Prostate gland (tissue), 2 donors: ENCODE results near the gene SPATA7. TPM values are rescaled to one million over a fixed set of nuclear protein-coding genes. Genes with fewer than 3 reads are reported as not detected.

ENCODE experiments used
- DNase-seq: peaks from one replicate; pipeline ENCODE4 v3.0.0-alpha.2; 2019; ENCODE audit warnings: low spot score
- H3K27ac ChIP-seq, 2 donors: fragments of 200-600 bp; sonication (generic); 2 replicates each; pipeline ENCODE4 v1.5.1; 2017 to 2019
- H3K27me3 ChIP-seq: fragments of 200-600 bp; sonication (generic); replicated peaks from 2 replicates; pipeline ENCODE4 v1.5.1; 2019; ENCODE audit not compliant: insufficient read depth
- H3K36me3 ChIP-seq, 2 donors: fragments of 200-600 bp; sonication (generic); 1 replicate in 1 of 2; 2 replicates in 1 of 2; pipeline versions ENCODE4 v1.5.1 to v1.8.1; 2017 to 2019
- H3K4me1 ChIP-seq: fragments of 200-600 bp; sonication (generic); replicated peaks from 2 replicates; pipeline ENCODE4 v1.5.1; 2019
- H3K4me3 ChIP-seq, 2 donors: fragments of 200-600 bp; sonication (generic); 2 replicates each; pipeline ENCODE4 v1.5.1; 2017 to 2019
- H3K9me3 ChIP-seq: fragments of 200-600 bp; sonication (generic); 2 replicates; pipeline ENCODE4 v1.5.1; 2017
- CTCF ChIP-seq, 4 experiments: fragments of 200-600 bp in 2 of 4; fragments of 450-650 bp in 2 of 4; sonication (generic) in 2 of 4; IDR thresholded peaks; 1 replicate in 3 of 4; 2 replicates in 1 of 4; pipeline ENCODE4 v1.5.1; 2016 to 2019; ENCODE audit warnings: antibody characterized with exemption in 4 of 4, mild to moderate bottlenecking in 2 of 4, moderate library complexity in 2 of 4
- POLR2A ChIP-seq: fragments of 450-650 bp; IDR thresholded peaks from one replicate; pipeline ENCODE4 v1.6.1; 2016; ENCODE audit warnings: antibody characterized with exemption, mild to moderate bottlenecking
- POLR2AphosphoS5 ChIP-seq: sonication (generic); formaldehyde crosslinking; IDR thresholded peaks from one replicate; pipeline ENCODE4 v1.6.1; 2017; ENCODE audit warnings: antibody characterized with exemption
- WGBS: methylation state at CpG from one replicate; pipeline ENCODE4 v1.1.5; 2018; 5-methylcytosine and 5-hydroxymethylcytosine counted together
- intact Hi-C: fragments of 100-400 bp; cut with DNase I; formaldehyde crosslinking; loops from one replicate; pipeline ENCODE4 v1.14.2; 2022
- total RNA-seq, 2 donors: library from RNA; depleted of rRNA; stranded (reverse); fragments of >200 nt; gene quantifications; one replicate each; pipeline ENCODE4 v1.1.0, GENCODE V29; 2016

SPATA7 gene
- total RNA-seq, 2 donors from 2014 or later, result 13.1 to 21.4 TPM

DNA sequence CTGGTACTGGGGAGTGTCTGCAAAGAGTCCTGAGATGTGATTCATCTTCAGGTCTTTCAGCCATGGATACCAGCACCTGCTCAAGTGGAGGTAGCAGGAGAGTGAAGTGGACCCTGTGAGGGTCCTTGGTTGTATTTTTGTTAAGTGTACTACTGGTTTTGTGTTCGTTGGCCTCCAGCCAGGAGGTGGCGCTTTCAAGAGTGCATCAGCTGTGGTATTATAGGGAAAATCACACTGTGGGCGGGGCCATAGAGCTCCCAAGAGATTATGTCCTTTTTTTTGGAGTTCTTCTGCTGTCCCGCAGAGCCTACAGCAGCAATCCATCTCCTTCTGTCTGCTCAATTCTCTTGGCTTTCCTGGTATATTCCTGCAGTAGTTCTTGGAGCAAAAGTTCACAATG is 66.8 kb downstream of the SPATA7 start:
- DNase-seq, result no peak
- Histone ChIP-seq H3K4me3 (no peak overlapping the region), H3K36me3 (no peaks in the 10 kb centered on the region), H3K9me3 (no peaks in the 10 kb centered on the region), H3K27ac (no peak overlapping the region), H3K4me1 (no peaks in the 10 kb centered on the region), H3K27me3 (no peaks in the 10 kb centered on the region)
- no peak for TF ChIP-seq CTCF (IDR thresholded peaks at IDR 0.05)
- no peak for TF ChIP-seq POLR2A
- no peak for TF ChIP-seq POLR2AphosphoS5
- intact Hi-C loops, result no loop called here
- WGBS, result 99% methylated on average over 4 of the region's 4 CpGs

DNA sequence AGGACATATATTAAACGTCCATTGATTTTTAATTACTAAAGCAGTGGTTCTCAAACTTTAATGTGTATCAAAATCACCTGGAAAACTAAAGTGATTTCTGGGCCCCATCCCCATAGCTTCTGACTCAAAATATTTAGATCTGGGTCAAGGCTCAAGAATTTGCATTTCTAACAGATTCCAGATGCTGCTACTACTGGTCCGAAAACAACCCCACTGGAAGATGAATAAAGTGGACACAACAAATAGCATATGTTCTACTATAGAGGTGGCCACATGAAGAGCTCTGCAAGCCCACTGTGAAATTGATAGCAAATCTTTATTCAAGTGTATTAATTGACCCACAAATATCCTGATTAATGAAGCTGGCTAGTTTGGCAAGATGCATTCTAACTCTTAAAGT is 69.4 kb downstream of the SPATA7 start:
- no peak for DNase-seq
- no peak for TF ChIP-seq POLR2A
- TF ChIP-seq CTCF (IDR thresholded peaks at IDR 0.05), result no peak
- no peak for TF ChIP-seq POLR2AphosphoS5
- H3K36me3 ChIP-seq, result no peaks in the 10 kb centered on the region
- no peaks in the 10 kb centered on the region for H3K4me1 ChIP-seq
- no peak overlapping the region for H3K27ac ChIP-seq
- 91% methylated on average over 2 of the region's 2 CpGs for WGBS
- no peak overlapping the region for H3K4me3 ChIP-seq
- intact Hi-C loops, result no loop called here
- no peaks in the 10 kb centered on the region for H3K9me3 ChIP-seq
- H3K27me3 ChIP-seq, result no peaks in the 10 kb centered on the region

DNA sequence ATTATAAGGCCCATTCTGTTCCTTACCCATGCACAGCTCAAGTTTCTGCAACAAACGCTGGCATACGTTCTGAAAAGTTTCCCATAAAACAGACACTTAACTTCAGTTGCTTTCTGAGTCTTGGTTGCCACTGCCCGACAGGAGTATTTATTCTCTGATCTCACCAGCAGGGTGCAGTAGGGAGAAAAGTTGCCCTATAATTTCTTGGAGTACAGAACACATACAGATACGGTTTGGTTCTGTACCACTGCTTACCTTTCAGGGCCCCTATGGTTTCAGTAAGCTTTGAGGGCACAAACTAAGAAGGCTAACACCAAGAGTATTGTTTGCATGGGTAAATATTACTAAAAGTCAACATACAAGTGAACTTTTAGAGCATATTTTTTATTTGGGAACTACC is 77.9 kb downstream of the SPATA7 start:
- H3K27me3 ChIP-seq, result no peaks in the 10 kb centered on the region
- 60% methylated on average over 4 of the region's 4 CpGs for WGBS
- intact Hi-C loops, result no loop called here
- H3K27ac ChIP-seq, result no peak overlapping the region
- TF ChIP-seq POLR2AphosphoS5 (no peak), CTCF (IDR thresholded peaks at IDR 0.05) (peak in 2 of 4 experiments; percentile 28 to 31)
- no peaks in the 10 kb centered on the region for H3K9me3 ChIP-seq
- H3K4me3 ChIP-seq, result no peak overlapping the region
- no peaks in the 10 kb centered on the region for H3K36me3 ChIP-seq
- H3K4me1 ChIP-seq, result no peaks in the 10 kb centered on the region
- DNase-seq, result no peak

DNA sequence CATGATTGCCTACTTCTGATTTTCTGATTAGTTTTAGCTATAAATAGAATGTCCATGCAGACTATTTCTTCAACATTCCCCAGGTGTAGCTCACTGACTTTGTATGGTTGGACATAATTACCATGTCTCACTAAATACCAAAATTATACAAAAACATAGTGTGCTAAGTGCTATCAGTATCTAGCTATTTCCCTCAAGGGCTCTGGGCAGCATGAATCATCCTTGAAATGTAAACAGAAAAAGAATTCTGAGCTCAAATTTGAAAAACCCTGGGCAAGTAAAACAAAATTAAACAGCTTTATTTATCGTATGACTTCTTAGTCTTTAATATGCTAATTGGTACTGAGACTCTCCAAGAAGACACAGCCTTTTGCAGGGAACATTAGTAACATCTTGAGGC is 82.9 kb downstream of the SPATA7 start:
- Histone ChIP-seq H3K4me3 (no peak overlapping the region), H3K27me3 (no peaks in the 10 kb centered on the region), H3K4me1 (no peaks in the 10 kb centered on the region), H3K9me3 (no peaks in the 10 kb centered on the region), H3K27ac (no peak overlapping the region), H3K36me3 (no peaks in the 10 kb centered on the region)
- no peak for DNase-seq
- 60% methylated on average over 1 of the region's 1 CpG for whole genome bisulfite sequencing
- intact Hi-C loops, result no loop called here
- TF ChIP-seq CTCF (IDR thresholded peaks at IDR 0.05) (no peak), POLR2A (no peak), POLR2AphosphoS5 (no peak)

- no peaks in the 10 kb centered on the region for H3K27me3 ChIP-seq
- H3K4me1 ChIP-seq, result no peaks in the 10 kb centered on the region
- intact Hi-C loops, result no loop called here
- no peaks in the 10 kb centered on the region for H3K9me3 ChIP-seq
- 91% methylated on average over 7 of the region's 7 CpGs for WGBS
- H3K4me3 ChIP-seq, result no peak overlapping the region
- TF ChIP-seq CTCF (IDR thresholded peaks at IDR 0.05), result no peak
- TF ChIP-seq POLR2A, result no peak
- no peak overlapping the region for H3K27ac ChIP-seq
- no peaks in the 10 kb centered on the region for H3K36me3 ChIP-seq
- DNase-seq, result no peak
These were observed 85.3 kb downstream of the SPATA7 start for GRCh38 chr14:88470542-88471440.
